ENCODE measurements around the gene NMNAT2.

Gene NMNAT2

DNA sequence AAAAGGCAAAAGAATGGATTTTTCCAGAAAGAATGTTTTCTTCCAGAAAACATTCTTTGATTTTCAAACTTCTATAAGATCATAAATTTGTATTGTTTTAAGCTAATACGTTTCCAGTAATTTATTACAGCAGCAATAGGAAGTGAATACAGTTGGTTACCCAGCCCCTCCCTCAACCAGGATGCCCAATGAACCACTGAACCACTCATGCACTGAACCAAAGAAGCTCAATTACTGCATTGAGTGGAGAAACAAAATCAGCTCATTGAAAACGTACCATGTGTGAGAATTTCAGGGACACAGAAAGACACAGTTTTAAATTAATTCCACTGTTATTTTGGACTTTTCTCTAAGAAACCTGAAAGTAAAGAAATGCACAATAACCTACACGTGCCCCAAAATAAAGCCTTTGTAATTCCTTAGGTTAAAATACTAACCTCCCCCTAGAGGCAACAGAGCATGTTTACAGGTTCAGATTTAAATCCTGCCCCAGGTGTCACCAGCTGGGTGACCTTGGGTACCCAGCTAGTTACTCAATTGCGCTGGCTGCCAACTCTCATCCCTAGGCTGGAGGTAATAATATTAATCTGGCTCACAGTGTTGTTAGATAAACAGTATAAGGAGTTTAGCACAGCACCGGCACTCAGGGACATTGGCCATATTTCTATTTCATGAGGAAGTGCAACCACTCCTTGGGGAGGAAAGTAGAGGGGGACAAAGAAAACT, 111.7 kb downstream of the NMNAT2 start:
- FAIRE-seq (no peak), DNase-seq (ENCODE audit: insufficient read length, low spot score) (no peak)
- TF ChIP-seq, protein P1, sequence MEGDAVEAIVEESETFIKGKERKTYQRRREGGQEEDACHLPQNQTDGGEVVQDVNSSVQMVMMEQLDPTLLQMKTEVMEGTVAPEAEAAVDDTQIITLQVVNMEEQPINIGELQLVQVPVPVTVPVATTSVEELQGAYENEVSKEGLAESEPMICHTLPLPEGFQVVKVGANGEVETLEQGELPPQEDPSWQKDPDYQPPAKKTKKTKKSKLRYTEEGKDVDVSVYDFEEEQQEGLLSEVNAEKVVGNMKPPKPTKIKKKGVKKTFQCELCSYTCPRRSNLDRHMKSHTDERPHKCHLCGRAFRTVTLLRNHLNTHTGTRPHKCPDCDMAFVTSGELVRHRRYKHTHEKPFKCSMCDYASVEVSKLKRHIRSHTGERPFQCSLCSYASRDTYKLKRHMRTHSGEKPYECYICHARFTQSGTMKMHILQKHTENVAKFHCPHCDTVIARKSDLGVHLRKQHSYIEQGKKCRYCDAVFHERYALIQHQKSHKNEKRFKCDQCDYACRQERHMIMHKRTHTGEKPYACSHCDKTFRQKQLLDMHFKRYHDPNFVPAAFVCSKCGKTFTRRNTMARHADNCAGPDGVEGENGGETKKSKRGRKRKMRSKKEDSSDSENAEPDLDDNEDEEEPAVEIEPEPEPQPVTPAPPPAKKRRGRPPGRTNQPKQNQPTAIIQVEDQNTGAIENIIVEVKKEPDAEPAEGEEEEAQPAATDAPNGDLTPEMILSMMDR (IDR thresholded peaks at IDR 0.05; ENCODE audit: insufficient read depth, missing control alignments): no peak

DNA sequence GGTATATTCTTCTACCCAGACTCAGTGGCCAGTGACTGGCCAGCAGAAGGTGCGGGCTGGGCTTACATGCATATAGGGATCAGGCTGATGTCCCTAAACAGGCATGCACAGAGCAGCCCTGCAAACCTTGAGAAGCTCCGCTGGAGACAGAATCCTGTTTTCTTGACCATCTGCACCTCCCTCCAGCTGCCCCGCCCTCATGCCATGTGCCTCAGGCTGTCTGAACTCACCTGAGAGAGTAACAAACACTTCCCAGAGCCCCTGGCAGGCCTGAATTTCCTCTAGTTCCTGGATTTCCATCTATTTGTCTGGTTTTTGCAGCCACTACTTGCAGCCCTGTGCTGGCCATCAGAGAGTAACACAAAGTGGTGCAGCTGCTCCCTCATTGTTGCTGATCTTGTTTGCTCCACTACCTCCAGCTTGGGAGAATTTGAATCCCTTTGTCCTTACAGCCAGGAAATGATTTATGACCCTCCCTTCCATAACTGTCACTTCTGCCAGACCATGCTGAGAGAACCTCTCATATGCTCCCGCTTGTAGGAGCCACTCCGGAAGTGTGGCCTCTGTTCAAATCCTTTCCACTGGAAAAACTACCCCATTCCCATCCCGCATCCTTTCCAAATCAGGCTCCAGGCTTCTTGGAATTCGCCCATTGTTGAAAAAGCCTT, 113.6 kb downstream of the NMNAT2 start:
- DNase-seq (ENCODE audit: insufficient read length, low spot score) (no peak), FAIRE-seq (no peak)
- TF ChIP-seq, protein P1 (IDR thresholded peaks at IDR 0.05; ENCODE audit: insufficient read depth, missing control alignments): no peak

DNA sequence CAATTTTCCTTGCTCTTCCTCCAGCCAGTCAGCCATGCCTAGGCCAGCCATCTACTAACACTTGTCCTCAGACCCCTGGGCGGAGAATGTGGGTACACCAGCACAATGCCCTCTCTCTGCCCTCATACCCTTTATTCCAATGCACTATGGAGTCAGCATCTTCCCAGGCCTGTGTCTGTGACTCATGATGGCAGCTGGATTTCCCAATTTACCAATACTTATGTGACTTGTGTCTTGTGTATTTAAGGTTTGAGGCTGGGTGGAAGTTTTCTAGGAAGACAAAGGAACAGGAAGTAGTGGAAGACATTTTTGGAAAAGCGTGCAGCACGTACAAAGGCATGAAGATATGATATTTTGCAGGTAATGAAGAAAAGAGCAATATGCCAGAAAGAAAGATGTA, 114.3 kb downstream of the NMNAT2 start:
- DNase-seq (ENCODE audit: insufficient read length, low spot score) (no peak), FAIRE-seq (no peak)

DNA sequence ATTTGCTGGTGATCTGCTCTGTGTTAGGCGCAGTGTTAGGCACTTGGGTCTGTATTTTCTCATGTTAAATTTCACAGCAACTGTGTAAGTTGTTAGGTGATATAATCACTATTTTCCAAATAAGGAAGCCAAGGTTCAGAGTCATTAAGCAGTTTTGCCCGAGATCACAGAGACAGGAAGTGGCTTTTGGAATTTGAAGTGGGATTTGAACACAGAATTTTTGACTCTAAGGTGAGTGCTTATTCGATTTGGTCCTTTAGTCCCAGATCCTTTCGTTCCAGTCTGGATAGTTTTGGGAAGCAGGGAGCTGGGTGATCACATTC, 114.9 kb downstream of the NMNAT2 start:
- TF ChIP-seq, protein P1 (IDR thresholded peaks at IDR 0.05; ENCODE audit: insufficient read depth, missing control alignments): no peak
- no peak for DNase-seq (ENCODE audit: insufficient read length, low spot score)
- FAIRE-seq: no peak

More for the DNA sequence above, 114.3 kb downstream of the NMNAT2 start:
- TF ChIP-seq, protein P1 (IDR thresholded peaks at IDR 0.05; ENCODE audit: insufficient read depth, missing control alignments): no peak

DNA sequence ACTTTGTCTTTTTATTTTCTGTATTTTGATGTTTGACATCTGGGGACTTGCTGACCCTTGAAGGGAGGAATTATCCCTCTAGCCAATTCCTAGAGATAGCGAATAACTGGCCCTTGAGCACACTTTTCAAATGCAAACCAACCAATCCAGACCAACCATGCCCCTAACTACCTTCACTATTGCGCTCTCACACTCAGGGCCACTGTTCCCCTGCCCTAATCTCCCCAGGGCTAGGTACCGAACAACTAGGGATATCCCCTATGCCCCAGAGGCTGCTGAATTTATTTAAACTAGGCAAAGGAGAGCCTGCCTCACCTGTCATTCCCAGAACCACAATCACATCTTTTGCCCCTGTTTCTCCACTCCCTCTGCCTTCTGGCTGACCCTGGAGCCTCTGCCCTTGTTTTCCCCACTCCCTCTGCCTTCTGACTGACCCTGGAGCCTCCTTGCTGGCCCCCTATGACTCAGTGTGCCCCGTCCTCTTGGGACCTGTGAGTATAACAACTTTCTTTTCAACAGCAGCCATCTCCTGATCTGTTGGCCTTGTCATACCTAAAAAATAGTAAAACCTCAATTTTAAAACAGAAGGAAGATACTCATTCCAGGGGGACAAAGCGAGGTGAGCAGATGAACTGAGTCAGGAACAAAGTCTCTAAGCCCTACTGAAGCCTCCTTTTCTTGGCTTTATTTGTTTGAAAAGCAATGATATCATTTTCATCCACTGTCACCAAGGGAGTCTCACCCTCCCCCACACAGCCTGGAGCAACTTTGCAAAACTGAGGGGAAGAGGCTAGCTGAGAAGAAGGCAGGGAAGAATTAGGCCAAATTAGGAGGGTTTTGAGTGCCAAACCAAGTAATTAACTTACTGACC, 115.5 kb downstream of the NMNAT2 start:
- FAIRE-seq (no peak), DNase-seq (ENCODE audit: insufficient read length, low spot score) (no peak)
- TF ChIP-seq, protein P1 (IDR thresholded peaks at IDR 0.05; ENCODE audit: insufficient read depth, missing control alignments): no peak

DNA sequence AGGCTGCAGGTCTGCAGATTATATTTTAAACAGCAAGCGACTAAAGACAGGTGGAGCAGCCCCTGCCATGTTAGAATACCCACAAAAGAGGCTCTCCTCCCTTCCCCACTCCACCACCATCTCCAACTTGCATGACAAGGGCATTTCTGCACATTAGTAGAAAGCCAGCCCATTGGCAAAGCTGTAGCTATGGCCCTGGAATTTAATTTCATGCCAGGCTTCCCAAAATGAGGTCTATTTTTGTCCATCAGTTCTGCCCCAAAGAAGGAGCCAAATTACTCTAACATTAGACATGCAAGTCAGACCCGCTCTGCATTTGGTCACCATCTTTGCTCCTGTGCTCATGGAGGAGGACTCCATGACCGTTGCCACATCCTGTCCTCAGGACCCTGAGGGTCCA, 116.9 kb downstream of the NMNAT2 start:
- FAIRE-seq (no peak), DNase-seq (ENCODE audit: insufficient read length, low spot score) (no peak)

More for the DNA sequence above, 116.9 kb downstream of the NMNAT2 start:
- TF ChIP-seq, protein P1 (IDR thresholded peaks at IDR 0.05; ENCODE audit: insufficient read depth, missing control alignments): no peak
